RWPE1 (cell line): ENCODE results near the gene OR6C70.
"Not testable (repeated sequence)": the region's sequence is repeated elsewhere in the genome, so short reads cannot be mapped to it uniquely, and the experiment has no call there.

Experiments
- CTCF ChIA-PET: fragments of 350-600 bp; sonication (Branson Sonifier 250); formaldehyde crosslinking; extraction: SDS; loops from one replicate; lab custom pipeline; 2021; lab: Yijun Ruan, JAX
- POLR2A ChIA-PET: fragments of 400-600 bp; formaldehyde crosslinking; extraction: SDS; loops from one replicate; lab custom pipeline; 2020; ENCODE audit warnings: antibody characterized with exemption; ENCODE audit not compliant: low non-redundant PET; lab: Yijun Ruan, JAX
- DNase-seq: peaks from one replicate; pipeline ENCODE4 v3.0.0; 2012; ENCODE audit warnings: low spot score
- H3K27ac ChIP-seq: fragments of 450-650 bp; 2 replicates; pipeline ENCODE4 v1.5.1; 2017
- CTCF ChIP-seq: fragments of 450-650 bp; conservative IDR thresholded peaks from 2 replicates; pipeline ENCODE4 v1.5.1; 2017; ENCODE audit warnings: low read depth, mild to moderate bottlenecking

Gene OR6C70

GRCh38 chr12:55448825-55449224 is 21.1 kb downstream of the OR6C70 start:
- POLR2A ChIA-PET, result no interaction called here
- no peak for TF ChIP-seq CTCF
- CTCF ChIA-PET, result no interaction called here
- H3K27ac ChIP-seq, result no peak overlapping the region
- no peak for DNase-seq

GRCh38 chr12:55446326-55446725 is 23.6 kb downstream of the OR6C70 start:
- CTCF ChIA-PET, result no interaction called here
- TF ChIP-seq CTCF, result no peak
- DNase-seq, result no peak
- H3K27ac ChIP-seq, result no peak overlapping the region
- POLR2A ChIA-PET, result no interaction called here

GRCh38 chr12:55445357-55445756 is 24.6 kb downstream of the OR6C70 start:
- TF ChIP-seq CTCF, result no peak
- POLR2A ChIA-PET, result no interaction called here
- H3K27ac ChIP-seq, result no peak overlapping the region
- CTCF ChIA-PET, result no interaction called here
- no peak for DNase-seq

- ChIA-PET CTCF (no interaction called here), POLR2A (no interaction called here)
- H3K27ac ChIP-seq, result no peak within 1 kb of the TSS
Measured at GRCh38 chr12:55443776-55444175, 26.2 kb downstream of the OR6C70 start, which contains the start of gene OR6C2. OR6C2 (plus strand) TSS chr12:55444076; CDS start chr12:55452214, 8,138 bp downstream.

GRCh38 chr12:55441233-55441632 is 28.7 kb downstream of the OR6C70 start:
- DNase-seq, H3K27ac ChIP-seq, CTCF ChIA-PET, POLR2A ChIA-PET: not testable (repeated sequence)

More at GRCh38 chr12:55443776-55444175, 26.2 kb downstream of the OR6C70 start, which contains the start of gene OR6C2:
- no peak for TF ChIP-seq CTCF
- no peak for DNase-seq

GRCh38 chr12:55428331-55429243 is 41.4 kb downstream of the OR6C70 start:
- no peak for TF ChIP-seq CTCF
- POLR2A ChIA-PET, result no interaction called here
- no peak overlapping the region for H3K27ac ChIP-seq
- no peak for DNase-seq
- CTCF ChIA-PET, result no interaction called here

- no peak for TF ChIP-seq CTCF
- no peak within 1 kb of the TSS for H3K27ac ChIP-seq
- ChIA-PET POLR2A (no interaction called here), CTCF (no interaction called here)
- DNase-seq, result no peak
Measured at GRCh38 chr12:55425954-55426353, 44.0 kb downstream of the OR6C70 start, which contains the start of gene OR6C76. OR6C76 (plus strand) TSS chr12:55426254; CDS start chr12:55426254, 0 bp downstream.
